IPS-NIHi7 (cell line): ENCODE results near the gene OSGEPL1.
A peak's percentile ranks its signal among the peaks of the same experiment; 100 is the strongest.
"Not testable (repeated sequence)": the region's sequence is repeated elsewhere in the genome, so short reads cannot be mapped to it uniquely, and the experiment has no call there.

ENCODE experiments used
- DNase-seq: peaks from one replicate; pipeline ENCODE4 v3.0.0; 2012; ENCODE audit warnings: mixed read lengths; ENCODE audit errors: extremely low spot score

Gene OSGEPL1

DNA sequence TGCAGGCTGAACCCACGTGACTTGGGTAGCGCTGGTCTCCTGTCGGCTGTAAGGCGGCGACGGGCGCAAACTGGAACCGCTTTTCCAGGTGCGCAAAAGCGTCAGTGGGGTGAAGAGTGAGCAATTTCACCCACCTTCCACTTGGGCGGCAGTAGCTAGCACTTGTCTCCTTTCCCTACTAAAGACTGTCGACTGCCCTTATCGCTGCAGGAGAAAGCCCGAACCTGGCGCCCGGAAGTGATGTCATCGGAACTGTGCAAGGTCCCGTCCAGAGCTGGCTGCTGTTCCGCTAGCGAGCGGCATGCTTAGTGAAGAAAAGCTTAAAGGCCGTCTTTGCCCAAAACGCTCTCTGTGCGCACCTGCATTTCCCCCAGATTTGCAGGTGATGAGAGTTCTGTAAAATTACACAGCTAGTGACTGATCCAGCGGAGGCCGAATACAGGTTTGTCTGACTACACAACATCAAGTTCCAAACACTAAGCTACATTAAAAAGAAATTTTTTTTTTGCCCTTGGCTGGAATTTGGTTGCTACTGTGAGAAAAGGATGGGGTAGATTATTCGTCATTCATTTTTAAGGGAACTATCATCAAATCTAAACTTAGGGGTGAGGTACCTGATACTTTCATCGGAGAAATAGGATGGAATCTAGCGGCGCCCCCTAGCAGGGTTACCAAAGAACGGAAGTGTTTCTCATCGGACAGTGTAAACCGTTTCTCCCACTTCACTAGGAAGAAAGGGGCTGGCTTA, at the start of gene OSGEPL1:
Gene OSGEPL1 (minus strand): TSS at position 242 of the 748 bp plus-strand sequence. CDS start 1,152 bp downstream, outside the sequence.
- peak; percentile 82 for DNase-seq

DNA sequence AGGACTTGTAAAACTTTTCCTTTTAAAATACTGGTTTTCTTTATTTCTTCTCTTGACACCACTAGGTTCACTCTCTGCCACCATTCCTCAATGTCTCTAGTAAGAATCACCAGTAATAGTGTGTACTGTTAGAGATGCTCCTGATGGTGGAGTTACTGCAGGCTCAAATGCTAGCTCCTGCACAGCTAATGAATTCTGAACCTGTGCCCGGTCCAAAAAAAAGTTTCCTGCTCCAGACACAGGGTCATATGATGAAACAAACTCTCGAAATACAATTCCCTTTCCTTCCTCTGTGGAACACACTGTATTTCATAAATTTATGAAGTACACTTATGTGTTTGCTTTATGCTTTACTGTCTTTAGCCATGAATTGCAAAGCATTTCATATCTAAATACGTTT, 40.8 kb upstream of the OSGEPL1 start:
- DNase-seq = no peak

- no peak for DNase-seq
Observed at GRCh38 chr2:189802396-189802912, 39.9 kb upstream of the OSGEPL1 start.

DNA sequence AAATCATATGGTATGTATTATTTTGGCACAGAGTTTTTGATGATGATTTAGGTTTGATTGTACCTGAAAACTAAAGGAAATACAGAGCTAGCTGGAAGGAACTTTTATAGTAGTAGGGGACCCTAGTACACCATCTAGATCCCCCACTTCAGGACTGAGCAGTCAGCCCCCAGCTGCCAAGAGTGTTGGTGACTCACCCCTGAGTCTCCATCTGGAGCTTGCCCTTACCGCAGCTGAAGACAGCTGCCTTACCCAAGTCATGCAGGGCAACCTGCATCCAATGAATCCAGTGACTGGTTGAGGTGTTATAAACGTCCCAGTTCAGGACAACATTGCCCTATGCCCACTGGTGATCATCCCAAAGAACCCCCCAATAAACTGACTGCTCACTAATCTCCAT, 36.9 kb upstream of the OSGEPL1 start:
- DNase-seq = no peak

GRCh38 chr2:189799030-189799331, 36.4 kb upstream of the OSGEPL1 start:
- DNase-seq = no peak

DNA sequence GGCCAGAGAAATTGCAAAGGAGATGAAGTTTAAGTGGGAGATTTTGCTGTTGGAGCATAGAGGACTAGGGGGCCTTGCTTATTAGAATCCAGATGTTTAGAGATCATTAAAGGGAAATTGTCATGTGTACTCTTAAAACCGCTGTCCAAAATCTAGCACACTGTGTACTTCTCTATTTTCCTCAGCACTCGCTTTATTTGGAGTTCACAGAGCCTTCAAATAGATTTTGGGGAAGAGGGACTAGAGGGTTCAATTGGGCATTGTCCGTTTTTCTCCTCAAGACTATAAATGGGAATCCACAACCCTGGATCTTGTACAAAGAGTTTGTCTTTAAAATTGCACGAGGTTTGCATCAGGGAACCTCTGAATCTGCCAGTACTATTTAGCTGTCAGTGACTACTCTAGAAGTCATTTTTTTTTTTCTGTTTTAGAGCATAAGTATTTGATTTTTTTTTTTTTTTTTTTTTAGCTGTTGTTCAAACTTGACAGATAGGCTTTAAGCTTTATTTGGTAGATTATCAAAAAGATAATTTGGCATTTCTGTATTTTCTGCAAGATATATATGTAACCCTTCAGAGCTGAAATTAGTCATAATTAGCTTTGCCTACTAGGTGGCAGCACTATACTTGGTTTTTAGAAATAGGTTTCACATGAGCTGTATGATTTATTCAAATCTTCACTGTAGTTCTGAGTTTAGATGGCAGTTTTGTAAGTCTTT, 35.9 kb upstream of the OSGEPL1 start:
- peak; percentile 12 for DNase-seq

DNA sequence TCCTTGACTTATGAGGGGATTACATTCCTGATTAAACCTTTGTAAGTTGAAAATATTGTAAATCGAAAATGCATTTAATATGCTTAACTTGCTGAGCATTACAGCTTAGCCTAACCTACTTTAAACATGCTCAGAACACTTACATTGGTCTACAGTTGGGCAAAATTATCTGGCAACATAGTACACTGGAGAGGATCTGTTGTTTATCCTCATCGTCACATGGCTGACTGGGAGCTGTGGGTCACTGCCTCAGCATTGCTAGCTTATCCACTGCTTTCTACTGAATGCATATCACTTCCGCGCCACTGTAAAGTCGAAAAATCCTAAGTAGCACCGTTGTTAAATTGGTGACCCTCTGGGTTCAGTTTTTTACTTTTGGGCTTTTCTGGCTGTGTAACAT, 35.3 kb upstream of the OSGEPL1 start:
- no peak for DNase-seq

- no peak for DNase-seq
Observed at GRCh38 chr2:189794310-189794709, 31.7 kb upstream of the OSGEPL1 start.

- no peak for DNase-seq
Observed at GRCh38 chr2:189791338-189792042, 28.9 kb upstream of the OSGEPL1 start.

GRCh38 chr2:189783927-189784867, 21.6 kb upstream of the OSGEPL1 start, which contains the start of the genes ORMDL1 and PMS1:
ORMDL1 (minus strand) TSS chr2:189784339; CDS start chr2:189782595, 1,744 bp downstream.
PMS1 (plus strand) TSS chr2:189784450; CDS start chr2:189791810, 7,360 bp downstream.
- peak; percentile 93 for DNase-seq

GRCh38 chr2:189783451-189783926, 20.9 kb upstream of the OSGEPL1 start:
- peak; percentile 8 for DNase-seq

DNA sequence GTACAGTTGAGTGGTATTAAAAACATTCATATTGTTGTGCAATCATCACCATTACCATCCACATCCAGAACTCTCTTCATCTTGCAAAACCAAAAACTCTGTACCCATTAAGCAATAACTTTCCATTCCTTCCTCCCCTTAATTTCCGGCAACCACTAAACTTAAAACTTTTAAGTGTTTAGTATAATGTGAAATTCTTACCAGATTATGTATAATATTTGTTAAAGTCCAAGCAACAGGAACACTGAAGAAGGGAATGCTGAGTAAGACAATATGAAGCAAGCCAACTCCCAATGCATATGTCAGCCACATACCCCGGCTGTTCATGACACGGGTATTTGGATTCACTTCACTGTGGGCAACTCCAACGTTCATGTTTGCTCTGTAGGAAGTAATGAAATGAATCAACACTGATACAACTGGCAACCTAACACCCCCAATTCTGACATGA, 19.7 kb upstream of the OSGEPL1 start:
- DNase-seq = no peak

- no peak for DNase-seq
Observed at GRCh38 chr2:189772212-189772611, 9.6 kb upstream of the OSGEPL1 start.

GRCh38 chr2:189770590-189771322, 8.2 kb upstream of the OSGEPL1 start:
- no peak for DNase-seq

GRCh38 chr2:189763908-189764661, 1.5 kb upstream of the OSGEPL1 start:
- no peak for DNase-seq

- no peak for DNase-seq
Observed at GRCh38 chr2:189762229-189762550, 402 bp downstream of the OSGEPL1 start.

DNA sequence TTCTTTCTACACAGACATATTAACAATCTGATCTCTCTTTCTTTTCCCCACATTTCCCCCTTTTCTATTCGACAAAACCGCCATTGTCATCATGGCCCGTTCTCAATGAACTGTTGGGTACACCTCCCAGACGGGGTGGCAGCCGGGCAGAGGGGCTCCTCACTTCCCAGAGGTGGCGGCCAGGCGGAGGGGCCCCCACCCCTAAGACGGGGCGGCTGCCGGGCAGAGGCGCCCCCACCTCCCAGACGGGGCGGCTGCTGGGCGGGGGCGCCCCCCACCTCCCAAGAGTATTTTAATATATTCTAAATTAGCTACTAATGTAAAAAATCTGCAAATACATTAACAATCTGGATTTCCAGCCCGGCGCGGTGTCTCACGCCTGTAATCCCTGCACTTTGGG, 2.4 kb downstream of the OSGEPL1 start:
- not testable (repeated sequence) for DNase-seq

DNA sequence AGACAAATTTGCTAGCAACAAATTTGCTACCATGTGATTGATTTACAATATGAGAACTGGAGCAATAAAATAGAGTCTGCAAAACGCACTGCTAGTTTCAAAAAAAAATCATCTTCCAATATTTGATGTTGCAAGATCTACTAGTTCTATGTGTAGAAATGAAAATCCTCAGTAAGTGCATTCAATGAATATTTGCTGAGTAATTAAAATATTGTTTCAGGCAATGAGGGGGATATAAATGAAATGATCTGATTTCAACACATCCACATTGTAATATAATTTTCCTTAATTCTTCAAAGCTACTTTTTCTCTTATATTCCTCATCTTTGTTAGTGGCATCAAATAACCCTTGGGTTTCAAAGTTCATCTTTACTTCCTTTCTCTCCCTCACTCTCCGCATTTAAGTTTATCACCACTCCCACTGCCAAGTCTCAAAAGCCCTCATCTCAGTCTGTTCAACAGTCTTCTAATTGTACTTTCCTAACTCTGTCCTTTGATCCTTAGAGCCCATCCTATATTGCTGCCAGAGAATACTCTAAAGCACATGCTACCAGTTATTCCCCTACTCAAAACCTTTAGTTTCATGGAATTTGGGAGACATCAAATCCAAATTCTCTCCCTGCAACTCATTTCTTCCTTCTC, 6.2 kb downstream of the OSGEPL1 start:
- DNase-seq = no peak

DNA sequence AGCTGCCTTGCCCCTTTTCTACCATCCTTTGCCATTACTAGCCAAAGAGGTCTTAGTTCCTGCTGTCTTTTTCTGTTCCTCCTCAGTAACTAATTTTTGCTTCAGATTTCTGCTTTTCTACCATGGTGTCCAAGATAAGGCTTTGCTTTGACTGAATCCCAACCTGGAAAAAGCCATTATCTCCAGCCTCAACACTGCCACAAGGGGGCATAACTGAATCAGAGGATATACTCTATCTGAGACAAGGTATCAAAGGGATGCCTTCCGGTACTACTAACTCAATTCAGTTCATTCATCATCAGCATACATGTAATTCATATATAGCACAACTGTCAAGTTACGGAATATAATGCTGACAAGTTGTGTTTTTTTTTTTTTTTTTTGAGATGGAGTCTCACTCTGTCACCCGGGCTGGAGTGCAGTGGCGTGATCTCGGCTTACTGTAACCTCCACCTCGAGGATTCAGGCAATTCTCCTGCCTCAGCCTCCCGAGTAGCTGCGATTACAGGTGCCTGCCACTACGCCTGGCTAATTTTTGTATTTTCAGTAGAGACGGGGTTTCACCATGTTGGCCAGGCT, 11.4 kb downstream of the OSGEPL1 start:
- DNase-seq = peak; percentile 61
